Adipose tissue (tissue), 3 donors: Measurements from ENCODE around the gene HSP90AB1. TPM values are rescaled to one million over a fixed set of nuclear protein-coding genes. Genes with fewer than 3 reads are reported as not detected.

Experiments used
- H3K27ac ChIP-seq: one replicate; pipeline ENCODE4 v1.5.1; 2013; ENCODE audit warnings: low read depth, low read length
- WGBS, 3 donors: extraction: QIAGEN DNeasy Blood & Tissue Kit; methylation state at CpG; one replicate each; pipeline ENCODE4 v1.1.7; 2013; 5-methylcytosine and 5-hydroxymethylcytosine counted together
- polyA plus RNA-seq, 3 donors: library from polyadenylated mRNA; stranded (reverse); fragments of 200-250 nt; gene quantifications; one replicate each; pipeline ENCODE4 v1.2.3, GENCODE V29; 2013
- donor health status: healthy with polysubstance abuse.
- donor health status: Bipolar disorder and iron deficiency.
- donor health status: healthy.

Gene HSP90AB1
- polyA plus RNA-seq, 3 donors: 452 to 676 (median 667) TPM

- WGBS, 3 donors: 62 to 77% (median 72%) methylated on average over 7 of the region's 7 CpGs
These were observed 48.2 kb downstream of the HSP90AB1 start for GRCh38 chr6:44294832-44295791.

GRCh38 chr6:44297063-44298038, 50.5 kb downstream of the HSP90AB1 start:
- no peak overlapping the region for H3K27ac ChIP-seq
- WGBS, 3 donors: 1 to 2% (median 1%) methylated on average over 68 to 86 of the region's 86 CpGs

More at GRCh38 chr6:44294832-44295791, 48.2 kb downstream of the HSP90AB1 start:
- no peak overlapping the region for H3K27ac ChIP-seq

GRCh38 chr6:44298055-44298803, 51.3 kb downstream of the HSP90AB1 start:
- 35 to 44% (median 40%) methylated on average over 20 of the region's 20 CpGs for WGBS, 3 donors
- H3K27ac ChIP-seq: no peak overlapping the region

GRCh38 chr6:44298864-44299263, 52.0 kb downstream of the HSP90AB1 start:
- 73 to 89% (median 82%) methylated on average over 3 of the region's 3 CpGs for WGBS, 3 donors

GRCh38 chr6:44300292-44300823, 53.5 kb downstream of the HSP90AB1 start:
- WGBS, 3 donors: 84 to 88% (median 88%) methylated on average over 7 of the region's 7 CpGs

More at GRCh38 chr6:44298864-44299263, 52.0 kb downstream of the HSP90AB1 start:
- no peak overlapping the region for H3K27ac ChIP-seq

GRCh38 chr6:44301106-44301505, 54.2 kb downstream of the HSP90AB1 start:
- H3K27ac ChIP-seq: no peak overlapping the region
- 89 to 99% (median 93%) methylated on average over 7 to 8 of the region's 8 CpGs for WGBS, 3 donors

More at GRCh38 chr6:44300292-44300823, 53.5 kb downstream of the HSP90AB1 start:
- H3K27ac ChIP-seq: no peak overlapping the region

GRCh38 chr6:44301782-44302564, 55.1 kb downstream of the HSP90AB1 start:
- 89 to 93% (median 92%) methylated on average over 14 of the region's 14 CpGs for WGBS, 3 donors
- no peak overlapping the region for H3K27ac ChIP-seq

GRCh38 chr6:44302856-44303255, 56.0 kb downstream of the HSP90AB1 start:
- WGBS, 3 donors: 92 to 97% (median 96%) methylated on average over 12 of the region's 12 CpGs
- no peak overlapping the region for H3K27ac ChIP-seq

Other genes starting within 250 kb of the HSP90AB1 start
- 10 to 100 TPM; 23.2 to 54.9 (median 30.0) TPM for gene MRPL14, start 119.6 kb upstream of the HSP90AB1 start, polyA plus RNA-seq
- gene TMEM63B, start 119.5 kb upstream of the HSP90AB1 start, polyA plus RNA-seq: 10 to 100 TPM in 2 of 3 donors, 1 to 10 TPM in 1; 8.6 to 18.8 (median 10.9) TPM
- 1 to 10 TPM in 2 of 3 donors, under 1 TPM in 1; 0.24 to 2.5 (median 2.0) TPM for gene CAPN11, start 88.3 kb upstream of the HSP90AB1 start, polyA plus RNA-seq
- gene MYMX, start 30.2 kb upstream of the HSP90AB1 start, polyA plus RNA-seq: 10 to 100 TPM in 1 of 3 donors, 1 to 10 TPM in 2; 1.2 to 20.5 (median 2.1) TPM
- 100 to 1,000 TPM in 1 of 3 donors, 10 to 100 TPM in 2; 50.7 to 253 (median 57.6) TPM for gene SLC29A1, start 23.5 kb upstream of the HSP90AB1 start, polyA plus RNA-seq
- gene SLC35B2, start 10.4 kb downstream of the HSP90AB1 start, polyA plus RNA-seq: 10 to 100 TPM; 12.5 to 27.8 (median 26.7) TPM
- gene NFKBIE, start 18.4 kb downstream of the HSP90AB1 start, polyA plus RNA-seq: 1 to 10 TPM; 3.1 to 9.8 (median 4.9) TPM
- under 1 TPM in 1 of 3 donors, not detected in 2; 0.06 TPM for gene TMEM151B, start 23.3 kb downstream of the HSP90AB1 start, polyA plus RNA-seq
- gene AARS2, start 66.2 kb downstream of the HSP90AB1 start, polyA plus RNA-seq: 1 to 10 TPM; 3.1 to 4.9 (median 4.7) TPM
- gene SPATS1, start 95.5 kb downstream of the HSP90AB1 start, polyA plus RNA-seq: not detected
- gene CDC5L, start 140.6 kb downstream of the HSP90AB1 start, polyA plus RNA-seq: 1 to 10 TPM; 6.5 to 8.4 (median 7.6) TPM